HG02938 (cell line): ENCODE measurements around the gene PTPN4.
"Not testable (repeated sequence)": the region's sequence is repeated elsewhere in the genome, so short reads cannot be mapped to it uniquely, and the experiment has no call there.

ENCODE experiments used
- ATAC-seq: cut with Tn5 transposase; IDR thresholded peaks from one replicate; pipeline ENCODE4 v1.9.1; 2021; ENCODE audit warnings: mild to moderate bottlenecking, moderate library complexity; ENCODE audit not compliant: unreplicated experiment

PTPN4 gene

GRCh38 chr2:120012771-120013596 is 253.3 kb downstream of the PTPN4 start, which contains the start of gene EPB41L5:
EPB41L5 (plus strand) TSS chr2:120013077; CDS start chr2:120019085, 6,008 bp downstream.
- ATAC-seq = peak; percentile 92

DNA sequence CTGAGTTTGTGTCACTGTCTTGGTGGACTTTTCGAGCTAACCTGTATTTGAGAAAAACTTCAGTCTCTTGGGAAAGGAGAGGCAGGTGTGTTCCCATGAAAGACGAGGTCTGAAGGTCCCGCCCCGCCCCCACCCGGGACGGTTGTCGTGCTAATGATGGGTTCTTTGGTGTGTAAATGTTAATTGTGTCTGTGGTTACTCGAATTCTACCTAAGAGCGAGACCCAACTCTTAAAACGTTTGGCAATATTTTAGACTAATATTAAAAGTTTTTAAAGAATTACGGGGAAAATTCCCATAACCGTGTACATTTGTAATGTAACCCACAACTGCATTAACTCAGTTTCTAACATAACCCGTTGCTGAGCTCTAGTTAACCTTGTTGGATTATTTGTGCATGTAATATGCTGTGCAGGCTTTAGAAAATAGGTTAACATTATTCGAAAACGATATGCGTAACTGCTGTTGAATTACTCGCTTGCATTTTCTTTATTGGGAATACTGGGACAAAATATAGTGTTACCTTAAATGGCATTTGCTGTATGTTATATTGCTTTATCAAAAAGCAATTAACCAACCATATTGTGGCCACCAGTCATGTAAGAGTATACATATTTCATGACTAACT is 254.0 kb downstream of the PTPN4 start:
- no peak for ATAC-seq

DNA sequence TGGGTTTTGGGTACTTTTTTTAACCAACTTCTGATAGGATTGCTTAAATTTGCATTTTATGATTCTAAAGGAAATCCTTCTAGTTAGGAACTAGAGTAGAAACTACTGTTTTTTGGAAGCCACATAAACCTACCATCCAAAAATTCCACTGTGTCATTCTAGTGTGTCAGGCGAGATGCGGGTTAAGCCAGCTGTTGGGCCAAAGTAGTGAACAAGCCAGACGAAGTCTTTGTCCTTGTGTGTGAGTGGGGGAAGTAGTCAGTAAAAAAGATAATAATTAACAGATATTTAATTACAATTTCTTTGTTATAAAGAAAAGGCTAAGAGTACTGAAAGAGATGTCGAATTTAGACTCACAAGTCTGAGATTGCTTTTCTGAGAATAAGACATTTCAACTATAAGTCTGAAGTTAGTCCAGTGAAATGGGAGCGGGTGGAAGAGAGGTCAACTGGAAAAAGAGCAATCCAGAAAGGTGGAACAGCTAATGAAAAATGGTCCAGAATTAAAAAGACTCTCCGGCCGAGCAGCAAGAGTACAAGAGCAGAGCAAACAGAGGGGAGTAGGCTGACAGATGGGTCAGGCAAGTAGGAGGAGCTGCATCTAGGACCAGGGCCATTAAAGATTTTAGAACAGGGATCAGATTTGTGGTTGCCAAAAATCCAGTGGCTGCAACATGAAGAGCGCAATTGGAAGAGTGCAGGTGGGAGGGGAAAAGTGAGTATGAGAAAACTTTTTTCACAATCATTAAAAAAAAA is 254.7 kb downstream of the PTPN4 start:
- ATAC-seq = no peak

DNA sequence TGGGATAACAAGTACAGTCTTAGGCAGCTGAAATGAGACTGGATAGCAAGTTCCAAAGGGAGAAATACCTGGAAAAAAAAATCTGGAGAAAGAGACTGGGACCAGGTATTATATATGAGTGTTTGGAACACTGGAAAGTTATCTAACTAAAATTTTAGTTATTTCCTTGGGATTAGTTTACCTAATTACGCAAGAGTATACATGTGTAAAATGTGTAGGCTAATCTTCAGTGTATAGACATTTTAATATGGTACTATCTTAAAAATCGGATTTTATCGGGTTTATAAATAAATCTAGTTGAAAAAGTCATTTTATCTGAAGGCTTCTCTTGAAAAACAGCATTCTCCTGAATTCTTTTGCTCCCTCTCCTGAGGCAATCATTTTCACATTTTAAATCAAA is 257.1 kb downstream of the PTPN4 start:
- no peak for ATAC-seq

- no peak for ATAC-seq
These were observed 257.5 kb downstream of the PTPN4 start for GRCh38 chr2:120017201-120017600.

GRCh38 chr2:120018549-120018948 is 258.8 kb downstream of the PTPN4 start:
- no peak for ATAC-seq

DNA sequence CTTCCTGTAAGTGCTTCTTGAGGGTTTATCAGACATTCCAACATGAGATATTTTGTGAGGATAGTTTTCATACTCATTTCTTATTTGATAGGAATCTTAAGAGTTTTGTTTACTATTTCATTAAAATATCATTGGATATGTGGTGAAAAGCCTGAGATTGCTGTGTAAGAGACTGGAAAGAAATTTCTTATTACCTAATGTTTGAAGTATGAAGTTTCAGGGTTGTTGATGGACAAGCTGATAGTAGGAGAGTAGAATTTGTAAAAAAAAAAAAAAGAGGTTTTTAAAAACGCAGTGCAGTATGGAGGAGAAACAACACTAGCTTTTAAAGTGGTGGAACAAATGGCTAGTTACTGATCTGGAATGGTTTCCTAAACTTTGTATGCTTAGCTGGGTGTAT is 260.8 kb downstream of the PTPN4 start:
- ATAC-seq = no peak

DNA sequence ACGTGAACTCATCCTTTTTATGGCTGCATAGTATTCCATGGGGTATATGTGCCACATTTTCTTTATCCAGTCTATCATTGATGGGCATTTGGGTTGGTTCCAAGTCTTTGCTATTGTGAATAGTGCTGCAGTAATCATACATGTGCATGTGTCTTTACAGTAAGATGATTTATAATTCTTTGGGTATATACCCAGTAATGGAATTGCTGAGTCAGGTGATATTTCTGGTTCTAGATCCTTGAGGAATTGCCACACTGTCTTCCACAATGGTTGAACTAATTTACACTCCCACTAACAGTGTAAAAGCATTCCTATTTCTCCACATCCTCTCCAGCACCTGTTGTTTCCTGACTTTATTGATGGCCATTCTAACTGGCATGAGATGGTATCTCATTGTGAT is 262.8 kb downstream of the PTPN4 start:
- ATAC-seq = not testable (repeated sequence)

- ATAC-seq = no peak
These were observed 267.2 kb downstream of the PTPN4 start for GRCh38 chr2:120026890-120027289.

GRCh38 chr2:120028795-120029194 is 269.1 kb downstream of the PTPN4 start:
- no peak for ATAC-seq

DNA sequence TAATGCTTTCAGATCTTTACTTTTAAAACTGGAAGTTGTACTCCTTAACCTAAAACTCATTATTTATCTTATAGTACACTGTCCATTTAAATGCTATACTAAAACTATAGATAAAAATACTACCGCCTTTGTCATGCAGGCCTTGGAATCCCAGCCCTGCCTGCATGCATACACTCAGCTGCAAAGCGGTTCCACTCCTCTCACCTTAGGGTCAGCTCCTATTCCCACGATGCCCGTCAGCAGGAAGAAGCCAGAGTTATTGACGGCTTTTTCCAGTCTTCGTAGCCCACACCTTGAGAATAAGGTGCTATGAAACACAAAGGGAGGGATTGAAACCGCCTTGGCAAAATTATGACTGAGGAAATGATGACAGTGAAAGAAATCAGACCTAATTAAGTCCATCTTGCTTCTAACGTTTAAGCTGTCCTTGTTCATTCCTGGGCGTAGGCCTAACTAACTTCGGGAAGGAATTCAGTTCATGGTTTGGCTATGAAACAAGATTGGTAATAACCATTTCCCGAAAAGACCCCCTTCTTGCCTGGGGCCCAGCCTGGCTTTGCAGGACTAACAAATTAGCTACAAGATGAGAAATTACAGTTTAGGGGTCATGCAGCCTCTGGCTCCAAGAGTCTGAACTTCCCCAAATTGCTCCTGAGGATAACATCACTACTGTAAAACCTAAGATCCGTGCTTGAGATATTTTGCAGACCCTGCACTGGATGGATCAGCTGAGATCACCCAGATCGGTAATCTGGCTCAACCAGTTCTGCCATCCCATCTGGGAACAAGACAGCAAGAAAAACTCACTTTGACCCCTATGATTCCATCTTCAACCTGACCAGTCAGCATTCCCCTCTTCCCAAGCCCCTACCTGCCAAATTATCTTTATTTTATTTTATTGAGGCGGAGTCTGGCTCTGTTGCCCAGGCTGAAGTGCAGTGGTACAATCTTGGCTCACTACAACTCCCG is 270.2 kb downstream of the PTPN4 start:
- no peak for ATAC-seq

DNA sequence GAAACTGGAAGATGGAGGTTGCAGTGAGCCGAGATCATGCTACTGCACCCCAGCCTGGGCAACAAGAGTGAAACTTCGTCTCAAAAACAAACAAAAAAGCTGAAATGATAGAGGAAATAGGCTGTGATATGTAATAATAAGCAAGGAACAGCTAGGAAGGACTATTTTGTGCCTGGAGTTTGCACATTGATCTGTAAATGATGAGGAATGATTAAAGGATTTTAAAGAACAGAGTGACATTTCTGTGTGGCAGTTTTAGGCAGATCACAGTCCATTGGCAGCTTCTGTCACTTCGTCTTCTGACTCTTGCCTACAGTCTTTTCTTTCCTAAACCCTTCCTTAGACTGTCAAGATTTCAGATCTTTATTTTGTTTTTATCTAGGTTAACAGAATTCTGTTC is 272.6 kb downstream of the PTPN4 start:
- ATAC-seq = no peak
